KMS-11 (cell line): ENCODE results near the gene GALR2.

ENCODE experiments used
- H2AFZ ChIP-seq: fragments of 200-600 bp; sonication (generic); 2 replicates; pipeline ENCODE4 v1.6.1; 2016; ENCODE audit warnings: antibody characterized with exemption, mixed run types, low read depth
- H3K27ac ChIP-seq: fragments of 200-600 bp; sonication (generic); 2 replicates; pipeline ENCODE4 v1.6.1; 2016; ENCODE audit warnings: mild to moderate bottlenecking, mixed run types
- H3K27me3 ChIP-seq: fragments of 200-600 bp; sonication (generic); 2 replicates; pipeline ENCODE4 v1.6.1; 2017; ENCODE audit warnings: mild to moderate bottlenecking, low read depth, mixed run types, moderate library complexity; ENCODE audit not compliant: insufficient read depth
- H3K36me3 ChIP-seq: fragments of 200-600 bp; sonication (generic); 2 replicates; pipeline ENCODE4 v1.6.1; 2017; ENCODE audit warnings: mild to moderate bottlenecking, mixed run types; ENCODE audit not compliant: insufficient read depth
- H3K4me1 ChIP-seq: fragments of 200-600 bp; sonication (generic); 2 replicates; pipeline ENCODE4 v1.6.1; 2016; ENCODE audit warnings: mild to moderate bottlenecking, low read depth, mixed run types; ENCODE audit not compliant: poor library complexity, severe bottlenecking
- H3K4me2 ChIP-seq: fragments of 200-600 bp; sonication (generic); 2 replicates; pipeline ENCODE4 v1.7.0; 2016; ENCODE audit warnings: mild to moderate bottlenecking, mixed run types
- H3K4me3 ChIP-seq: fragments of 200-600 bp; sonication (generic); IDR thresholded peaks from 2 replicates; pipeline ENCODE4 v1.6.1; 2017; ENCODE audit warnings: low read depth, low read length, mixed read lengths; ENCODE audit not compliant: insufficient read depth
- H3K79me2 ChIP-seq: fragments of 200-600 bp; sonication (generic); 2 replicates; pipeline ENCODE4 v1.6.1; 2016; ENCODE audit warnings: low read depth, mixed run types; ENCODE audit not compliant: insufficient read depth
- H3K9ac ChIP-seq: fragments of 200-600 bp; sonication (generic); 2 replicates; pipeline ENCODE4 v1.6.1; 2016; ENCODE audit warnings: mild to moderate bottlenecking, mixed run types
- H4K20me1 ChIP-seq: fragments of 200-600 bp; sonication (generic); 2 replicates; pipeline ENCODE4 v1.6.1; 2016; ENCODE audit warnings: mild to moderate bottlenecking, mixed run types; ENCODE audit not compliant: insufficient read depth
- TF ChIP-seq, protein P1 (sequence below): fragments of 200-600 bp; sonication (generic); conservative IDR thresholded peaks from 2 replicates; pipeline ENCODE4 v1.6.1; 2017; ENCODE audit warnings: low read depth, mild to moderate bottlenecking, antibody characterized with exemption, low read length, moderate library complexity, mixed read lengths

GALR2 gene

DNA sequence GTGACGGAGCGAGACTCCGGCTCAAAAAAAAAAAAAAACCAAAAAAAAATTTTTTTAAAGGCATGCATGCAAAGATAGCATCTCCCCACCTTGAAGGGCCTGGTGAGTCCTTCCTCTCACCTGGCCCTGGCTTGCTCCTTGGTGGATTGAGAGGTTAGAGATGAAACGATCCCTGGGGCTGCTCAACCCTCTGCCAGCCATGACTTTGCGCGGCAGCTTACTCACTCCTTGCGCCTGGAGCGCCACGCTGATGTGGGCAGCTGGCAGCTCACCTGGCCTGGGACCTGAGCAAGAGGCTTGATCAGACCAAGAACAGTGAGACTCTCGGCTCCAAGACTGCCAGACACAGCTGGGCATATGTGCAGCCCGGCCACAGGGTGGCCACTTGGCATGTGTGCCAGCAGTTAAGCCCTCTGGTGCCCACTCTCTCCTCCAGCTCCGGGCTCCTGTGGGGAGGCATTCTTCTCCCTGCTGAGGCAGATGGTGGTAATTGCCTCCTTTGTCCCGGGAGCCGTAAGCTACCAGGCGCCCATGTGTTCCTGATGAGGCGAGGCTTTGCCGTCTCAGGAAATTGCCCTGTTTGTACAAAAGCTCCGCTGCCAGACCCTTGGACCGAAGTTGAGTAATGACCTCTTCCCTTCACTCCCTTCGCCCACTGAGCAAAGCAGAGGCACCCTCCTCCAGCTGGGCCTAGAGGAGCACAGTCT, 42.4 kb upstream of the GALR2 start:
- no peaks in the 10 kb centered on the region for H3K79me2 ChIP-seq
- H3K36me3 ChIP-seq: no peaks in the 10 kb centered on the region
- no peaks in the 10 kb centered on the region for H3K4me1 ChIP-seq
- H3K27ac ChIP-seq: no peak overlapping the region
- no peaks in the 10 kb centered on the region for H4K20me1 ChIP-seq
- TF ChIP-seq, protein P1, sequence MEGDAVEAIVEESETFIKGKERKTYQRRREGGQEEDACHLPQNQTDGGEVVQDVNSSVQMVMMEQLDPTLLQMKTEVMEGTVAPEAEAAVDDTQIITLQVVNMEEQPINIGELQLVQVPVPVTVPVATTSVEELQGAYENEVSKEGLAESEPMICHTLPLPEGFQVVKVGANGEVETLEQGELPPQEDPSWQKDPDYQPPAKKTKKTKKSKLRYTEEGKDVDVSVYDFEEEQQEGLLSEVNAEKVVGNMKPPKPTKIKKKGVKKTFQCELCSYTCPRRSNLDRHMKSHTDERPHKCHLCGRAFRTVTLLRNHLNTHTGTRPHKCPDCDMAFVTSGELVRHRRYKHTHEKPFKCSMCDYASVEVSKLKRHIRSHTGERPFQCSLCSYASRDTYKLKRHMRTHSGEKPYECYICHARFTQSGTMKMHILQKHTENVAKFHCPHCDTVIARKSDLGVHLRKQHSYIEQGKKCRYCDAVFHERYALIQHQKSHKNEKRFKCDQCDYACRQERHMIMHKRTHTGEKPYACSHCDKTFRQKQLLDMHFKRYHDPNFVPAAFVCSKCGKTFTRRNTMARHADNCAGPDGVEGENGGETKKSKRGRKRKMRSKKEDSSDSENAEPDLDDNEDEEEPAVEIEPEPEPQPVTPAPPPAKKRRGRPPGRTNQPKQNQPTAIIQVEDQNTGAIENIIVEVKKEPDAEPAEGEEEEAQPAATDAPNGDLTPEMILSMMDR: no peak
- H3K4me2 ChIP-seq: no peak overlapping the region
- H3K4me3 ChIP-seq: no peak overlapping the region
- no peak overlapping the region for H2AFZ ChIP-seq
- no peak overlapping the region for H3K9ac ChIP-seq
- no peaks in the 10 kb centered on the region for H3K27me3 ChIP-seq

DNA sequence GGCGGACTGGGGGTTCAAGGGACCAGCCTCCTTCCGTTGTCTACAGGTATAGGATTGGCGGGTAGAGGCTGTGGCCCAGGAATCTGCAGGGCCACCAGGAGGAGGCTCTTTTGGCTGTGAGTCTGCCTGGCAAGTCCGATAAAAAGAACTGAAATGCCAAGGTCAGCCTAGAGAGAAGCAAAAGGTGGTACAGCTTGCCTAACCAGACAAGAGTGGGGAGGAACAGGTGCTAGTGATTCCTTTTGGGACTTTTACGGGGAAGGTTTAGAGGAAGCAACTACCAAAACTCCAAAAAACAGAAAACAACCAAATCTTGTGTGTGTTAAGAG, 41.8 kb upstream of the GALR2 start:
- TF ChIP-seq, protein P1: no peak
- Histone ChIP-seq H2AFZ (no peak overlapping the region), H3K27me3 (no peaks in the 10 kb centered on the region), H3K27ac (no peak overlapping the region), H3K9ac (no peak overlapping the region), H3K36me3 (no peaks in the 10 kb centered on the region), H3K4me1 (no peaks in the 10 kb centered on the region), H3K79me2 (no peaks in the 10 kb centered on the region), H3K4me2 (no peak overlapping the region), H3K4me3 (no peak overlapping the region), H4K20me1 (no peaks in the 10 kb centered on the region)

DNA sequence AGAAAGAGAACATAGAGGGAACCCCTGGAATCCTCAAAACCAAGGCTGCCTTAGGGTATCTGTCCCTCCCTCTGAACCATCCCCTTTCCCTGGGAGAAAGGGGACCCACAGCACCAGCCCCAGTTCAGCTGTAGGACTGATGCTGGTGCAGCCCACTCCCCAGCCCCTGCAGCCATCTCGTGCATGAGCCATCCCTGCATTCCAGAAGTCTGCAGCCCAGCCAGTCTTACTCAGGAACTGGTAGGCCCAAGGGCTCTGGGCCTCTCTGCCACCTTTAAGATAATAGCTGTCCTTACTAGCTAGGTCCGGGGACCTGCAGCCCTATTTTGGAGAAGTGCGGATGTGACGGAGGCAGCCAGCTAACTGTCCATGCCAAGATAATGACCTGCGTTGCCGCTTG, 41.4 kb upstream of the GALR2 start:
- no peak overlapping the region for H3K9ac ChIP-seq
- H3K4me3 ChIP-seq: no peak overlapping the region
- no peaks in the 10 kb centered on the region for H3K79me2 ChIP-seq
- H3K27ac ChIP-seq: no peak overlapping the region
- no peaks in the 10 kb centered on the region for H4K20me1 ChIP-seq
- no peaks in the 10 kb centered on the region for H3K36me3 ChIP-seq
- TF ChIP-seq, protein P1: no peak
- no peaks in the 10 kb centered on the region for H3K27me3 ChIP-seq
- no peaks in the 10 kb centered on the region for H3K4me1 ChIP-seq
- H3K4me2 ChIP-seq: no peak overlapping the region
- H2AFZ ChIP-seq: no peak overlapping the region

DNA sequence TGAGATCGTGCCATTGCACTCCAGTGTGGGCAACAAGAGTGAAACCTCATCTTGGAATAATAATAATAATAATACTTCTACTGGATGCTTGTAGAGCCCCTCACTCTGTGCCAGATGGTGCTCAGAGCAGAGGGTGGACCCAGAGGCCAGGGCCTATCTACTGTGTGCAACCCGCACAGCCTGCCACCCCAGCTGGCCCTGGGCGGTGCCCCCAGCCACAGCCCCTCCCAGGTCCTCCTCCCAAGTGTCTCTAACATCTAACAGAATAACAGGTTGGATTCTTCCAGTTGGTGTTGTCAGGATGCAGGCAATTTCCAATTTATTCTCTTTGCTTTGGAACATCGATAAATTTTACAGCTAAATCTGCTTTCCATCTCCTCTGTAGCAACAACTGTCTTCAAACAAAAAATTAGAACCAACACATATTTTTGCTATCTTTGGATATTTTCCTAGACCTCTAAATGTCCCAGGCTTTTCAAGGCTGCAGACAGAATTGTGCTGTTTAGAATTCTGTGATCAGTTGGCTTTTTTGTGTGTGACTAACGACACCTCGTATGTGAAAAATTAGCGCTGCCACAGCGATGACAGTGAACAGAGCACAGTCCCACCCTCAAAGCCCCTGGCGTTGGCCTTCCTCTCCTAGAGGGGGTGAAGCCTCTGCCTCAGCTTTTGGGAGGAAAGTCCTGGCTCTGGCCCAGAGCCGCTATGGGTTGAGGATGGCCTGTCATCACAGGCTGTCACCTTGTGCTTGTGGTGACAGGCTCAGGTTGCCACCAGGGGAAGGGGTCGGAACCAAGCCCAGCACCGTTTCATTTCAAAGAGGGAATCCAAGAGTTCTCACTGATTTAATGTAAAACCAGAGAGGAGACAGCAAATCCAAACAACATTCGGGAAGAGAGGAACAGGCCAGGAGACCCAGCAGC, 39.9 kb upstream of the GALR2 start:
- no peak overlapping the region for H3K4me2 ChIP-seq
- H3K9ac ChIP-seq: no peak overlapping the region
- H3K27me3 ChIP-seq: no peaks in the 10 kb centered on the region
- H3K27ac ChIP-seq: no peak overlapping the region
- H2AFZ ChIP-seq: no peak overlapping the region
- no peaks in the 10 kb centered on the region; the same call in 1 of the 2 replicates for H3K36me3 ChIP-seq
- H3K4me1 ChIP-seq: no peaks in the 10 kb centered on the region
- no peaks in the 10 kb centered on the region for H3K79me2 ChIP-seq
- TF ChIP-seq, protein P1: no peak
- H4K20me1 ChIP-seq: no peaks in the 10 kb centered on the region
- no peak overlapping the region for H3K4me3 ChIP-seq
